ENCODE results near the gene NTRK2.

GRCh38 chr9:84722388-84722989 lies 53.0 kb downstream of the NTRK2 start:
- no peak for TF ChIP-seq ELF4 (IDR thresholded peaks at IDR 0.05)
- TF ChIP-seq ARNT (IDR thresholded peaks at IDR 0.05) = no peak
- TF ChIP-seq L3MBTL2 (conservative IDR thresholded peaks at IDR 0.05) = no peak
- TF ChIP-seq SUZ12 (IDR thresholded peaks at IDR 0.05) = no peak

Data from HEK293T (cell line).